Natural killer cell (primary cell): Measurements from ENCODE around the gene GALNS. TPM values are rescaled to one million over a fixed set of nuclear protein-coding genes. Genes with fewer than 3 reads are reported as not detected.
"Not testable (repeated sequence)": the region's sequence is repeated elsewhere in the genome, so short reads cannot be mapped to it uniquely, and the experiment has no call there.

ENCODE experiments used
- ATAC-seq, 3 donors: fragments of 150-1000 bp in 2 of 3; fragments of 200-7000 bp in 1 of 3; cut with Tn5 transposase; 1 replicate in 1 of 3; 2 replicates in 2 of 3; pipeline ENCODE4 v1.10.0; 2021; ENCODE audit warnings: mild to moderate bottlenecking in 2 of 3, moderate library complexity in 2 of 3
- DNase-seq, 2 donors: peaks; one replicate each; pipeline versions ENCODE4 v3.0.0 to v3.0.0-alpha.2; 2013 to 2021; ENCODE audit warnings: mixed read lengths in 1 of 2
- H3K27ac ChIP-seq: one replicate; pipeline ENCODE4 v1.5.1; 2013; ENCODE audit warnings: mild to moderate bottlenecking, low read length
- H3K27me3 ChIP-seq: one replicate; pipeline ENCODE4 v1.6.1; 2013; ENCODE audit warnings: low read length; ENCODE audit not compliant: control insufficient read depth, insufficient read depth
- H3K36me3 ChIP-seq: one replicate; pipeline ENCODE4 v1.6.1; 2013; ENCODE audit warnings: low read length; ENCODE audit not compliant: control insufficient read depth, insufficient read depth
- H3K4me1 ChIP-seq: one replicate; pipeline ENCODE4 v1.6.1; 2013; ENCODE audit warnings: low read length; ENCODE audit not compliant: control insufficient read depth, insufficient read depth
- H3K4me3 ChIP-seq: one replicate; pipeline ENCODE4 v1.5.1; 2013; ENCODE audit warnings: low read length
- H3K9me3 ChIP-seq: one replicate; pipeline ENCODE4 v1.6.1; 2013; ENCODE audit warnings: low read length; ENCODE audit not compliant: control insufficient read depth, insufficient read depth
- H3K27ac Mint-ChIP-seq, 2 donors: one replicate each; pipeline ENCODE4 v1.8.0; 2022; ENCODE audit warnings: mild to moderate bottlenecking in 2 of 2, mixed read lengths in 2 of 2, moderate library complexity in 1 of 2
- H3K27me3 Mint-ChIP-seq, 2 donors: one replicate each; pipeline ENCODE4 v1.8.0; 2022; ENCODE audit warnings: low read depth in 2 of 2, mixed read lengths in 2 of 2
- H3K36me3 Mint-ChIP-seq: one replicate; pipeline ENCODE4 v1.8.0; 2022; ENCODE audit warnings: mixed read lengths
- H3K4me1 Mint-ChIP-seq, 2 donors: one replicate each; pipeline ENCODE4 v1.8.0; 2022; ENCODE audit warnings: mixed read lengths in 2 of 2
- H3K4me3 Mint-ChIP-seq: one replicate; pipeline ENCODE4 v1.8.0; 2022; ENCODE audit warnings: mild to moderate bottlenecking, moderate library complexity, mixed read lengths
- H3K9me3 Mint-ChIP-seq, 2 donors: one replicate each; pipeline ENCODE4 v1.8.0; 2022; ENCODE audit warnings: mixed read lengths in 2 of 2
- CTCF ChIP-seq: fragments of 200-600 bp; IDR thresholded peaks from one replicate; pipeline ENCODE4 v1.8.0; 2022; ENCODE audit warnings: antibody characterized with exemption
- WGBS: methylation state at CpG from one replicate; pipeline ENCODE4 v1.1.7; 2013; ENCODE audit warnings: missing lambda C conversion rate; ENCODE audit not compliant: insufficient coverage; 5-methylcytosine and 5-hydroxymethylcytosine counted together
- intact Hi-C: fragments of 100-400 bp; cut with micrococcal nuclease; formaldehyde crosslinking; loops from one replicate; pipeline ENCODE4 v1.14.2; 2022
- total RNA-seq, 4 donors: library from RNA; stranded (reverse); fragments of 120-200 nt in 1 of 4; gene quantifications; one replicate each; pipeline versions ENCODE4 v1.2.3 to v1.2.4, GENCODE V29; 2013 to 2022

The GALNS gene
- total RNA-seq, 3 donors from 2014 or later (not counting 1 experiment from before 2014, with no cell fraction given), result 58.1 to 75.8 (median 65.7) TPM

GRCh38 chr16:88824256-88825077 is 32.3 kb downstream of the GALNS start:
- Histone ChIP-seq H3K36me3 (peaks cover 18% of the 10 kb centered on the region), H3K27ac (no peak overlapping the region), H3K4me1 (no peaks in the 10 kb centered on the region), H3K27me3 (no peaks in the 10 kb centered on the region), H3K9me3 (no peaks in the 10 kb centered on the region), H3K4me3 (no peak overlapping the region)
- Mint-ChIP-seq H3K27me3 (no peaks in the 10 kb centered on the region), H3K36me3 (no peaks in the 10 kb centered on the region), H3K4me1 (no peaks in the 10 kb centered on the region), H3K27ac (no peak overlapping the region), H3K4me3 (no peak overlapping the region), H3K9me3 (no peaks in the 10 kb centered on the region)
- TF ChIP-seq CTCF, result no peak
- 89% methylated on average over 33 of the region's 33 CpGs for WGBS
- no peak for ATAC-seq
- intact Hi-C loops, result no loop called here
- DNase-seq, result no peak

GRCh38 chr16:88823646-88824045 is 33.1 kb downstream of the GALNS start:
- H3K36me3 Mint-ChIP-seq, H3K27ac ChIP-seq, H3K27ac Mint-ChIP-seq, H3K4me3 ChIP-seq, H3K4me1 ChIP-seq, H3K4me1 Mint-ChIP-seq, H3K27me3 Mint-ChIP-seq, H3K9me3 ChIP-seq, DNase-seq, H3K4me3 Mint-ChIP-seq, intact Hi-C loops, H3K9me3 Mint-ChIP-seq, ATAC-seq, H3K27me3 ChIP-seq: not testable (repeated sequence)
- H3K36me3 ChIP-seq, result peaks cover 18% of the 10 kb centered on the region
- WGBS, result 98% methylated on average over 30 of the region's 31 CpGs

- no peaks in the 10 kb centered on the region for H3K9me3 ChIP-seq
- 94% methylated on average over 24 of the region's 24 CpGs for WGBS
- no peaks in the 10 kb centered on the region for H3K4me1 Mint-ChIP-seq
- no peaks in the 10 kb centered on the region for H3K27me3 Mint-ChIP-seq
- H3K36me3 ChIP-seq, result peaks cover 18% of the 10 kb centered on the region
- H3K9me3 Mint-ChIP-seq, result no peaks in the 10 kb centered on the region
- no peak overlapping the region for H3K4me3 Mint-ChIP-seq
- no peak for TF ChIP-seq CTCF
- no peak overlapping the region for H3K27ac ChIP-seq
- H3K27ac Mint-ChIP-seq, result no peak overlapping the region
- DNase-seq (no peak), ATAC-seq (no peak)
- no peaks in the 10 kb centered on the region for H3K4me1 ChIP-seq
- H3K27me3 ChIP-seq, result no peaks in the 10 kb centered on the region
- intact Hi-C loops, result no loop called here
- H3K4me3 ChIP-seq, result no peak overlapping the region
- no peaks in the 10 kb centered on the region for H3K36me3 Mint-ChIP-seq
These were observed 34.3 kb downstream of the GALNS start for GRCh38 chr16:88822281-88823040.

- WGBS, result 96% methylated on average over 22 of the region's 22 CpGs
- H3K9me3 Mint-ChIP-seq, result no peaks in the 10 kb centered on the region
- no peaks in the 10 kb centered on the region for H3K36me3 Mint-ChIP-seq
- no peaks in the 10 kb centered on the region for H3K27me3 Mint-ChIP-seq
- DNase-seq (no peak), ATAC-seq (no peak)
- no peaks in the 10 kb centered on the region for H3K27me3 ChIP-seq
- H3K4me3 Mint-ChIP-seq, result no peak overlapping the region
- H3K9me3 ChIP-seq, result no peaks in the 10 kb centered on the region
- H3K4me1 Mint-ChIP-seq, result no peaks in the 10 kb centered on the region
- peaks cover 18% of the 10 kb centered on the region for H3K36me3 ChIP-seq
- intact Hi-C loops, result no loop called here
- no peak overlapping the region for H3K27ac ChIP-seq
- H3K4me3 ChIP-seq, result no peak overlapping the region
- H3K27ac Mint-ChIP-seq, result no peak overlapping the region
- no peak for TF ChIP-seq CTCF
- H3K4me1 ChIP-seq, result no peaks in the 10 kb centered on the region
These were observed 35.4 kb downstream of the GALNS start for GRCh38 chr16:88821168-88821850.
